WTC11 (cell line): ENCODE results near the gene PES1. TPM values are rescaled to one million over a fixed set of nuclear protein-coding genes. Genes with fewer than 3 reads are reported as not detected.

ENCODE experiments used
- ATAC-seq: fragments of 200-7000 bp; cut with Tn5 transposase; 2 replicates; pipeline ENCODE4 v1.10.0; 2021; ENCODE audit warnings: mild to moderate bottlenecking, moderate library complexity
- CTCF ChIA-PET: fragments of 300-600 bp; sonication (Branson Sonifier 250); formaldehyde crosslinking; loops from one replicate; lab custom pipeline; 2021; ENCODE audit warnings: antibody characterized with exemption; lab: Charles Lee
- POLR2A ChIA-PET: fragments of 350-600 bp; sonication (Branson Sonifier 250); formaldehyde crosslinking; loops from one replicate; lab custom pipeline; 2021; ENCODE audit warnings: antibody characterized with exemption; lab: Charles Lee
- DNase-seq: peaks from one replicate; pipeline ENCODE4 v3.0.0; 2021; ENCODE audit warnings: low spot score
- H3K27ac Mint-ChIP-seq: 2 replicates; pipeline ENCODE4 v1.8.0; 2021; ENCODE audit warnings: mixed read lengths
- H3K27me3 Mint-ChIP-seq: 2 replicates; pipeline ENCODE4 v1.8.0; 2021; ENCODE audit warnings: low read depth, mild to moderate bottlenecking, moderate library complexity, mixed read lengths
- H3K36me3 Mint-ChIP-seq: 2 replicates; pipeline ENCODE4 v1.8.0; 2021; ENCODE audit warnings: mixed read lengths
- H3K4me1 Mint-ChIP-seq: 2 replicates; pipeline ENCODE4 v1.8.0; 2022; ENCODE audit warnings: mixed read lengths
- H3K4me3 Mint-ChIP-seq: 2 replicates; pipeline ENCODE4 v1.8.0; 2021; ENCODE audit warnings: mild to moderate bottlenecking, moderate library complexity, mixed read lengths
- H3K9me3 Mint-ChIP-seq: 2 replicates; pipeline ENCODE4 v1.8.0; 2021; ENCODE audit warnings: mixed read lengths
- ATF1 ChIP-seq: sonication (generic); formaldehyde crosslinking; IDR thresholded peaks from 2 replicates; pipeline ENCODE4 v1.8.1; 2023; ENCODE audit warnings: mild to moderate bottlenecking, moderate library complexity, missing genetic modification reagents
- CBFB ChIP-seq: sonication (generic); formaldehyde crosslinking; IDR thresholded peaks from 2 replicates; pipeline ENCODE4 v1.8.1; 2022; ENCODE audit warnings: mild to moderate bottlenecking, low read depth, missing genetic modification reagents
- EMX1 ChIP-seq: fragments of 250-450 bp; sonication (Bioruptor Pico); IDR thresholded peaks from 2 replicates; pipeline ENCODE4 v1.8.0; 2021; ENCODE audit warnings: mild to moderate bottlenecking
- ERG ChIP-seq: fragments of 250-450 bp; sonication (Bioruptor Pico); IDR thresholded peaks from 2 replicates; pipeline ENCODE4 v1.8.0; 2021; ENCODE audit warnings: mild to moderate bottlenecking
- FOXK1 ChIP-seq: sonication (generic); formaldehyde crosslinking; IDR thresholded peaks from 2 replicates; pipeline ENCODE4 v1.8.0; 2022; ENCODE audit warnings: mild to moderate bottlenecking, moderate library complexity, missing genetic modification reagents
- GTF2I ChIP-seq: fragments of 250-450 bp; sonication (Bioruptor Pico); conservative IDR thresholded peaks from 2 replicates; pipeline ENCODE4 v1.4.0; 2021; ENCODE audit warnings: mild to moderate bottlenecking
- JAZF1 ChIP-seq: fragments of 250-450 bp; sonication (Bioruptor Pico); IDR thresholded peaks from 2 replicates; pipeline ENCODE4 v1.9.0; 2021; ENCODE audit warnings: moderate library complexity, mild to moderate bottlenecking, inconsistent platforms
- MLX ChIP-seq: sonication (generic); formaldehyde crosslinking; IDR thresholded peaks from 2 replicates; pipeline ENCODE4 v1.8.1; 2023; ENCODE audit warnings: mild to moderate bottlenecking, missing genetic modification reagents, moderate library complexity
- MYBL2 ChIP-seq: sonication (generic); formaldehyde crosslinking; IDR thresholded peaks from 2 replicates; pipeline ENCODE4 v1.8.1; 2023; ENCODE audit warnings: mild to moderate bottlenecking, moderate library complexity, missing genetic modification reagents
- NFYB ChIP-seq: sonication (generic); formaldehyde crosslinking; conservative IDR thresholded peaks from 2 replicates; pipeline ENCODE4 v1.8.0; 2022; ENCODE audit warnings: low read depth, missing genetic modification reagents
- NR2C2 ChIP-seq: sonication (generic); formaldehyde crosslinking; IDR thresholded peaks from 2 replicates; pipeline ENCODE4 v1.8.0; 2022; ENCODE audit warnings: mild to moderate bottlenecking, missing genetic modification reagents
- PRRX2 ChIP-seq: fragments of 250-450 bp; sonication (Bioruptor Pico); IDR thresholded peaks from 2 replicates; pipeline ENCODE4 v1.8.0; 2021; ENCODE audit warnings: mild to moderate bottlenecking
- RORB ChIP-seq: fragments of 250-450 bp; sonication (Bioruptor Pico); IDR thresholded peaks from 2 replicates; pipeline ENCODE4 v1.9.0; 2021; ENCODE audit warnings: mild to moderate bottlenecking
- SOX15 ChIP-seq: fragments of 250-450 bp; sonication (Bioruptor Pico); IDR thresholded peaks from 2 replicates; pipeline ENCODE4 v1.9.0; 2021; ENCODE audit warnings: mild to moderate bottlenecking
- TCF7 ChIP-seq: sonication (generic); formaldehyde crosslinking; IDR thresholded peaks from 2 replicates; pipeline ENCODE4 v1.8.0; 2022; ENCODE audit warnings: mild to moderate bottlenecking, low read depth, missing genetic modification reagents, moderate library complexity
- TEAD4 ChIP-seq: sonication (generic); formaldehyde crosslinking; IDR thresholded peaks from 2 replicates; pipeline ENCODE4 v1.8.0; 2022; ENCODE audit warnings: mild to moderate bottlenecking, missing genetic modification reagents
- USF1 ChIP-seq: sonication (generic); formaldehyde crosslinking; IDR thresholded peaks from 2 replicates; pipeline ENCODE4 v1.8.0; 2022; ENCODE audit warnings: mild to moderate bottlenecking, missing genetic modification reagents
- ZBTB43 ChIP-seq: sonication (generic); formaldehyde crosslinking; IDR thresholded peaks from 2 replicates; pipeline ENCODE4 v1.8.1; 2023; ENCODE audit warnings: mild to moderate bottlenecking, missing genetic modification reagents
- ZMAT4 ChIP-seq: fragments of 250-450 bp; sonication (Bioruptor Pico); IDR thresholded peaks from 2 replicates; pipeline ENCODE4 v1.9.0; 2021; ENCODE audit warnings: mild to moderate bottlenecking
- ZNF232 ChIP-seq: sonication (generic); formaldehyde crosslinking; IDR thresholded peaks from 2 replicates; pipeline ENCODE4 v1.8.0; 2022; ENCODE audit warnings: mild to moderate bottlenecking, missing genetic modification reagents
- ZNF416 ChIP-seq: fragments of 250-450 bp; sonication (Bioruptor Pico); IDR thresholded peaks from 2 replicates; pipeline ENCODE4 v1.9.0; 2021; ENCODE audit warnings: mild to moderate bottlenecking, inconsistent platforms
- total RNA-seq: library from RNA; stranded (reverse); gene quantifications from 3 replicates; pipeline ENCODE4 v1.2.3, GENCODE V29; 2021
- TF ChIP-seq, protein P1 (sequence below): sonication (generic); formaldehyde crosslinking; IDR thresholded peaks from 2 replicates; pipeline ENCODE4 v1.8.1; 2023; ENCODE audit warnings: mild to moderate bottlenecking, missing genetic modification reagents, borderline replicate concordance
- TF ChIP-seq, protein P2 (sequence below): sonication (generic); formaldehyde crosslinking; IDR thresholded peaks from 2 replicates; pipeline ENCODE4 v1.8.1; 2022; ENCODE audit warnings: low read depth, mild to moderate bottlenecking, moderate library complexity, missing genetic modification reagents, borderline replicate concordance

PES1 gene
- total RNA-seq, 1 experiment from 2014 or later = 128 TPM

DNA sequence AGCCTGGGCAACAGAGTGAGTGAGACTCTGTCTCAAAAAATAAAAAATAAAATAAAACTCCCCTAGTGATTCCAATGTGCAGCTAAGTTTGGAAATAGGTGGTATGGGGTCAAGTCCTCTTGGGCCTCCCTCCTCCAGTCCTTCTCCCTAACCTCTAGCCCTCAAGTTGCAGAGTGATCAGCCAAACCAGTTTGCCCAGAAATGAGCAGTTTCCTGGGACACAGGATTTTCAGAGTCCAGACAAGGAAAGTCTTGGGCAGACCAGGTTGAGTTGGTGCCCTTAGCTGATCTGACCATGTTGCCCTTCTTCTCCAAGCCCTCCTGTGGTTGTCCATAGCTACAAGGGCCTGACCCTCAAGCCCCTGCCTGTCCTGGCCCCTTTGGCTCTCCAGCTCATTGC lies 23.2 kb upstream of the PES1 start:
- Mint-ChIP-seq H3K27me3 (no peaks in the 10 kb centered on the region), H3K27ac (no peak overlapping the region), H3K36me3 (peaks cover 59% of the 10 kb centered on the region), H3K4me1 (no peaks in the 10 kb centered on the region), H3K4me3 (no peak overlapping the region), H3K9me3 (no peaks in the 10 kb centered on the region)
- ATAC-seq = no peak
- no peak for DNase-seq
- ChIA-PET CTCF (no interaction called here), POLR2A (interaction anchor here (0.6 kb wide), 1 partner anchor 14 kb away, joined by 4 read pairs; no protein-coding TSS in a partner anchor)
- no peak for TF ChIP-seq ZMAT4 (CRISPR knock-in tag)
- no peak for TF ChIP-seq RORB (CRISPR knock-in tag)
- no peak for TF ChIP-seq ERG (CRISPR knock-in tag)
- no peak for TF ChIP-seq GTF2I (CRISPR knock-in tag)
- TF ChIP-seq, protein P1, sequence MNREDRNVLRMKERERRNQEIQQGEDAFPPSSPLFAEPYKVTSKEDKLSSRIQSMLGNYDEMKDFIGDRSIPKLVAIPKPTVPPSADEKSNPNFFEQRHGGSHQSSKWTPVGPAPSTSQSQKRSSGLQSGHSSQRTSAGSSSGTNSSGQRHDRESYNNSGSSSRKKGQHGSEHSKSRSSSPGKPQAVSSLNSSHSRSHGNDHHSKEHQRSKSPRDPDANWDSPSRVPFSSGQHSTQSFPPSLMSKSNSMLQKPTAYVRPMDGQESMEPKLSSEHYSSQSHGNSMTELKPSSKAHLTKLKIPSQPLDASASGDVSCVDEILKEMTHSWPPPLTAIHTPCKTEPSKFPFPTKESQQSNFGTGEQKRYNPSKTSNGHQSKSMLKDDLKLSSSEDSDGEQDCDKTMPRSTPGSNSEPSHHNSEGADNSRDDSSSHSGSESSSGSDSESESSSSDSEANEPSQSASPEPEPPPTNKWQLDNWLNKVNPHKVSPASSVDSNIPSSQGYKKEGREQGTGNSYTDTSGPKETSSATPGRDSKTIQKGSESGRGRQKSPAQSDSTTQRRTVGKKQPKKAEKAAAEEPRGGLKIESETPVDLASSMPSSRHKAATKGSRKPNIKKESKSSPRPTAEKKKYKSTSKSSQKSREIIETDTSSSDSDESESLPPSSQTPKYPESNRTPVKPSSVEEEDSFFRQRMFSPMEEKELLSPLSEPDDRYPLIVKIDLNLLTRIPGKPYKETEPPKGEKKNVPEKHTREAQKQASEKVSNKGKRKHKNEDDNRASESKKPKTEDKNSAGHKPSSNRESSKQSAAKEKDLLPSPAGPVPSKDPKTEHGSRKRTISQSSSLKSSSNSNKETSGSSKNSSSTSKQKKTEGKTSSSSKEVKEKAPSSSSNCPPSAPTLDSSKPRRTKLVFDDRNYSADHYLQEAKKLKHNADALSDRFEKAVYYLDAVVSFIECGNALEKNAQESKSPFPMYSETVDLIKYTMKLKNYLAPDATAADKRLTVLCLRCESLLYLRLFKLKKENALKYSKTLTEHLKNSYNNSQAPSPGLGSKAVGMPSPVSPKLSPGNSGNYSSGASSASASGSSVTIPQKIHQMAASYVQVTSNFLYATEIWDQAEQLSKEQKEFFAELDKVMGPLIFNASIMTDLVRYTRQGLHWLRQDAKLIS (CRISPR knock-in tag) = no peak
- TF ChIP-seq CBFB (CRISPR knock-in tag) = no peak
- no peak for TF ChIP-seq MYBL2 (CRISPR knock-in tag)
- no peak for TF ChIP-seq ZNF416 (CRISPR knock-in tag)
- no peak for TF ChIP-seq PRRX2 (CRISPR knock-in tag)
- TF ChIP-seq FOXK1 (CRISPR knock-in tag) = no peak
- no peak for TF ChIP-seq TEAD4 (CRISPR knock-in tag)
- no peak for TF ChIP-seq NR2C2 (CRISPR knock-in tag)
- TF ChIP-seq ZNF232 (CRISPR knock-in tag) = no peak
- TF ChIP-seq JAZF1 (CRISPR knock-in tag) = no peak
- TF ChIP-seq TCF7 (CRISPR knock-in tag) = no peak

GRCh38 chr22:30614268-30614667 lies 22.6 kb upstream of the PES1 start:
- Mint-ChIP-seq H3K27me3 (no peaks in the 10 kb centered on the region), H3K36me3 (peaks cover 56% of the 10 kb centered on the region), H3K27ac (no peak overlapping the region), H3K9me3 (no peaks in the 10 kb centered on the region), H3K4me3 (no peak overlapping the region), H3K4me1 (peaks cover 3% of the 10 kb centered on the region)
- POLR2A ChIA-PET = no interaction called here
- no peak for DNase-seq
- CTCF ChIA-PET = no interaction called here
- ATAC-seq = no peak
- no peak for TF ChIP-seq MLX (CRISPR knock-in tag)
- TF ChIP-seq SOX15 (CRISPR knock-in tag) = no peak
- no peak for TF ChIP-seq ZNF416 (CRISPR knock-in tag)
- no peak for TF ChIP-seq USF1
- TF ChIP-seq NFYB (CRISPR knock-in tag) = no peak
- TF ChIP-seq, protein P2, sequence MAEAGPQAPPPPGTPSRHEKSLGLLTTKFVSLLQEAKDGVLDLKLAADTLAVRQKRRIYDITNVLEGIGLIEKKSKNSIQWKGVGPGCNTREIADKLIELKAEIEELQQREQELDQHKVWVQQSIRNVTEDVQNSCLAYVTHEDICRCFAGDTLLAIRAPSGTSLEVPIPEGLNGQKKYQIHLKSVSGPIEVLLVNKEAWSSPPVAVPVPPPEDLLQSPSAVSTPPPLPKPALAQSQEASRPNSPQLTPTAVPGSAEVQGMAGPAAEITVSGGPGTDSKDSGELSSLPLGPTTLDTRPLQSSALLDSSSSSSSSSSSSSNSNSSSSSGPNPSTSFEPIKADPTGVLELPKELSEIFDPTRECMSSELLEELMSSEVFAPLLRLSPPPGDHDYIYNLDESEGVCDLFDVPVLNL (CRISPR knock-in tag) = no peak
- TF ChIP-seq ZBTB43 (CRISPR knock-in tag) = no peak
- TF ChIP-seq ATF1 (CRISPR knock-in tag) = no peak
- TF ChIP-seq EMX1 (CRISPR knock-in tag) = no peak
- TF ChIP-seq, all 79 proteins: peak for 0
